SH-SY5Y (cell line): Measurements from ENCODE around the gene KRTAP5-5.

ENCODE experiments used
- GATA2 ChIP-seq: IDR thresholded peaks from 2 replicates; pipeline ENCODE4 v1.6.1; 2011; ENCODE audit warnings: mild to moderate bottlenecking, low read depth, low read length
- GATA3 ChIP-seq: IDR thresholded peaks from 2 replicates; pipeline ENCODE4 v1.6.1; 2011; ENCODE audit warnings: low read depth, mild to moderate bottlenecking, low read length, moderate library complexity

DNA sequence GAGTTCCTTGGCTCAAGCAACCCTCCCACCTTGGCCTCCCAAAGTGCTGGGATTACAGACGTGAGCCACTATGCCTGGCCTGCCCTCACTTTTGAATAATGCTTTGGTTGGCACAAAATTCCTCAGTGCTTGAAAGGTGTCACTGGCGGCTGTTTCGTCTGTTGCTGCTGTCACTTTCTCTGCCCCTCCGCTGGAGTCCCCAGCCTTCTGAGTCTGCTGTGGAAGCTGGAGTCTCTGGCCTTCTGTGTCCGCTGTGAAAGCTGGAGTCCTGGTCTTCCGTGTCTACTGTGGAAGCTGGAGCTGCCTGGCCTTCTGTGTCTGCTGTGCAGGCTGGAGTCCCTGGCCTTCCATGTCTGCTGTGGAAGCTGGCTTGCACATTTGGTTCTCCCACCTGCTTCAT, 39.6 kb upstream of the KRTAP5-5 start:
- TF ChIP-seq GATA2 (no peak), GATA3 (no peak)
